Activated T-cell treated with anti-CD3 and anti-CD28 coated beads for 1 hour (primary cell): Measurements from ENCODE around the gene DPY19L2.
"Not testable (repeated sequence)": the region's sequence is repeated elsewhere in the genome, so short reads cannot be mapped to it uniquely, and the experiment has no call there.

Experiments
- DNase-seq: peaks from one replicate; pipeline ENCODE4 v3.0.0-alpha.2; 2020; ENCODE audit warnings: low read depth

Gene DPY19L2

GRCh38 chr12:63529641-63530040 is 138.7 kb downstream of the DPY19L2 start:
- not testable (repeated sequence) for DNase-seq

GRCh38 chr12:63525831-63526230 is 142.5 kb downstream of the DPY19L2 start:
- DNase-seq = no peak

GRCh38 chr12:63521706-63522105 is 146.6 kb downstream of the DPY19L2 start:
- no peak for DNase-seq
